H1 (cell line): ENCODE results near the gene BNIP5. TPM values are rescaled to one million over a fixed set of nuclear protein-coding genes. Genes with fewer than 3 reads are reported as not detected.

Experiments
- CTCF ChIA-PET: fragments of 300-600 bp; sonication (Branson Sonifier 250); formaldehyde crosslinking; loops from one replicate; lab custom pipeline; 2021; ENCODE audit not compliant: partially characterized antibody; lab: Charles Lee
- POLR2A ChIA-PET: fragments of 300-600 bp; sonication (Branson Sonifier 250); formaldehyde crosslinking; loops from one replicate; lab custom pipeline; 2021; ENCODE audit warnings: inconsistent platforms; ENCODE audit not compliant: partially characterized antibody; lab: Charles Lee
- DNase-seq, 2 experiments: peaks; one replicate each; pipeline versions ENCODE4 v3.0.0 to v3.0.0-alpha.2; 2010 to 2022; ENCODE audit warnings: low spot score in 2 of 2, low read depth in 1 of 2, mixed read lengths in 1 of 2
- FAIRE-seq: peaks from 2 replicates; lab custom pipeline; 2011; peaks lifted over from hg19 to GRCh38; lab: Jason Lieb, UNC
- H2AFZ ChIP-seq: 2 replicates; pipeline ENCODE4 v1.8.1; 2012; ENCODE audit warnings: low read length, inconsistent platforms
- H2AK5ac ChIP-seq: 2 replicates; pipeline ENCODE4 v1.6.1; 2013; ENCODE audit warnings: low read depth, low read length
- H2BK120ac ChIP-seq: replicated peaks from 2 replicates; pipeline ENCODE3; 2013; ENCODE audit warnings: low read depth, low read length, inconsistent platforms
- H2BK12ac ChIP-seq: 2 replicates; pipeline ENCODE4 v1.6.1; 2013; ENCODE audit warnings: low read depth, low read length
- H2BK15ac ChIP-seq: 2 replicates; pipeline ENCODE4 v1.6.1; 2013; ENCODE audit warnings: low read length
- H2BK20ac ChIP-seq: 2 replicates; pipeline ENCODE4 v1.6.1; 2013; ENCODE audit warnings: low read length
- H2BK5ac ChIP-seq: 2 replicates; pipeline ENCODE4 v1.6.1; 2013; ENCODE audit warnings: low read depth, low read length
- H3K14ac ChIP-seq: 2 replicates; pipeline ENCODE4 v1.6.1; 2013; ENCODE audit warnings: inconsistent platforms; ENCODE audit not compliant: insufficient read length
- H3K18ac ChIP-seq: 2 replicates; pipeline ENCODE4 v1.6.1; 2013; ENCODE audit warnings: low read length; ENCODE audit errors: extremely low read depth
- H3K23ac ChIP-seq: 2 replicates; pipeline ENCODE4 v1.6.1; 2013; ENCODE audit warnings: inconsistent platforms; ENCODE audit not compliant: insufficient read length
- H3K23me2 ChIP-seq: 2 replicates; pipeline ENCODE4 v1.6.1; 2013; ENCODE audit warnings: low read depth, low read length
- H3K27ac ChIP-seq: 2 replicates; pipeline ENCODE4 v1.6.1; 2011; ENCODE audit warnings: low read depth, low read length, inconsistent platforms
- H3K27me3 ChIP-seq, 4 experiments: replicated peaks in 1 of 4; 1 replicate in 1 of 4; 2 replicates in 3 of 4; pipeline versions ENCODE4 v1.6.1 to v1.8.1; 2011 to 2013; ENCODE audit warnings: low read length in 3 of 4, mild to moderate bottlenecking in 3 of 4, inconsistent platforms in 2 of 4, mixed read lengths in 2 of 4, moderate library complexity in 1 of 4; ENCODE audit not compliant: control insufficient read depth in 3 of 4, insufficient read depth in 3 of 4; ENCODE audit errors: extremely low read depth in 1 of 4
- H3K36me3 ChIP-seq, 4 experiments: 2 replicates each; pipeline versions ENCODE4 v1.6.1 to v1.8.1; 2011 to 2013; ENCODE audit warnings: mild to moderate bottlenecking in 4 of 4, low read length in 3 of 4, moderate library complexity in 2 of 4, control low read depth in 1 of 4, inconsistent platforms in 1 of 4; ENCODE audit not compliant: insufficient read depth in 4 of 4, control insufficient read depth in 2 of 4
- H3K4ac ChIP-seq: replicated peaks from 2 replicates; pipeline ENCODE3; 2013; ENCODE audit warnings: low read length, low read depth, mixed read lengths, inconsistent platforms; ENCODE audit not compliant: insufficient read length
- H3K4me1 ChIP-seq, 4 experiments: replicated peaks in 1 of 4; 1 replicate in 1 of 4; 2 replicates in 3 of 4; pipeline versions ENCODE4 v1.6.1 to v1.8.1; 2011 to 2013; ENCODE audit warnings: low read length in 3 of 4, inconsistent platforms in 2 of 4, mixed read lengths in 1 of 4; ENCODE audit not compliant: insufficient read depth in 4 of 4, control insufficient read depth in 3 of 4
- H3K4me2 ChIP-seq, 2 experiments: 2 replicates each; pipeline versions ENCODE4 v1.6.1 to v1.8.1; 2011 to 2013; ENCODE audit warnings: low read depth in 2 of 2, low read length in 2 of 2, control low read depth in 1 of 2, inconsistent platforms in 1 of 2, mild to moderate bottlenecking in 1 of 2; ENCODE audit not compliant: insufficient read depth in 1 of 2
- H3K4me3 ChIP-seq, 4 experiments: fragments of 200-600, 300-600 bp in 1 of 4; sonication (generic), shearing (Covaris generic), sonication (Bioruptor Twin) in 1 of 4; 2 replicates each; pipeline versions ENCODE4 v1.5.1 to v1.8.1; 2011 to 2016; ENCODE audit warnings: low read length in 4 of 4, low read depth in 3 of 4, control low read depth in 2 of 4, inconsistent platforms in 2 of 4, mild to moderate bottlenecking in 2 of 4, mixed read lengths in 1 of 4, moderate library complexity in 1 of 4; ENCODE audit not compliant: insufficient read depth in 2 of 4; ENCODE audit errors: extremely low read depth in 1 of 4
- H3K56ac ChIP-seq: replicated peaks from 2 replicates; pipeline ENCODE3; 2013; ENCODE audit warnings: low read depth, mild to moderate bottlenecking, mixed read lengths, low read length, inconsistent platforms; ENCODE audit not compliant: insufficient read length
- H3K79me1 ChIP-seq: 2 replicates; pipeline ENCODE4 v1.6.1; 2013; ENCODE audit warnings: low read depth, low read length, control low read depth
- H3K79me2 ChIP-seq, 2 experiments: 2 replicates each; pipeline versions ENCODE4 v1.6.1 to v1.8.1; 2012 to 2013; ENCODE audit warnings: low read length in 2 of 2, mild to moderate bottlenecking in 2 of 2, inconsistent platforms in 1 of 2; ENCODE audit not compliant: insufficient read depth in 2 of 2, control insufficient read depth in 1 of 2
- H3K9ac ChIP-seq, 4 experiments: replicated peaks in 1 of 4; 1 replicate in 1 of 4; 2 replicates in 3 of 4; pipeline versions ENCODE4 v1.6.1 to v1.8.1; 2011 to 2013; ENCODE audit warnings: low read depth in 3 of 4, low read length in 3 of 4, control low read depth in 2 of 4, mild to moderate bottlenecking in 2 of 4, moderate library complexity in 2 of 4, inconsistent platforms in 1 of 4; ENCODE audit errors: extremely low read depth in 1 of 4
- H3K9me3 ChIP-seq, 2 experiments: 2 replicates each; pipeline versions ENCODE4 v1.6.1 to v1.8.1; 2012 to 2013; ENCODE audit warnings: mild to moderate bottlenecking in 2 of 2, moderate library complexity in 2 of 2, control low read depth in 1 of 2, inconsistent platforms in 1 of 2, low read depth in 1 of 2, low read length in 1 of 2, mixed read lengths in 1 of 2; ENCODE audit not compliant: insufficient read depth in 2 of 2
- H4K20me1 ChIP-seq, 2 experiments: replicated peaks in 1 of 2; 2 replicates each; pipeline versions ENCODE3 to v1.8.1; 2011 to 2013; ENCODE audit warnings: inconsistent platforms in 2 of 2, low read length in 2 of 2, mild to moderate bottlenecking in 1 of 2; ENCODE audit not compliant: insufficient read depth in 2 of 2, control insufficient read depth in 1 of 2
- H4K5ac ChIP-seq: 2 replicates; pipeline ENCODE4 v1.6.1; 2013; ENCODE audit warnings: low read length, low read depth, mixed read lengths, inconsistent platforms; ENCODE audit not compliant: insufficient read length
- H4K8ac ChIP-seq: 2 replicates; pipeline ENCODE4 v1.8.0; 2013; ENCODE audit warnings: mild to moderate bottlenecking, moderate library complexity, low read length, inconsistent platforms; ENCODE audit not compliant: insufficient read depth; ENCODE audit errors: extremely low read depth
- H4K91ac ChIP-seq: replicated peaks from 2 replicates; pipeline ENCODE3; 2013; ENCODE audit warnings: low read length, mixed read lengths, inconsistent platforms; ENCODE audit not compliant: insufficient read length
- GABPA ChIP-seq: IDR thresholded peaks from 2 replicates; pipeline ENCODE4 v1.6.1; 2011; ENCODE audit warnings: mild to moderate bottlenecking, low read length, moderate library complexity, borderline replicate concordance; ENCODE audit not compliant: insufficient read depth
- JUND ChIP-seq: IDR thresholded peaks from 2 replicates; pipeline ENCODE4 v1.6.1; 2011; ENCODE audit warnings: mild to moderate bottlenecking, improper control_type of control experiment, low read length
- WGBS, 2 experiments: shearing (Covaris generic) in 1 of 2; methylation state at CpG; one replicate each; pipeline versions ENCODE4 v1.1.6 to v1.1.7; 2013 to 2015; ENCODE audit warnings: low lambda C conversion rate in 2 of 2, mixed read lengths in 2 of 2, inconsistent platforms in 1 of 2, low coverage in 1 of 2, missing lambda C conversion rate in 1 of 2; ENCODE audit not compliant: insufficient replicate concordance in 2 of 2, insufficient coverage in 1 of 2, insufficient read length in 1 of 2; ENCODE audit errors: extremely low coverage in 1 of 2, missing lambda C conversion rate in 1 of 2; 5-methylcytosine and 5-hydroxymethylcytosine counted together
- polyA plus RNA-seq, 7 experiments: library from polyadenylated mRNA; depleted of rRNA in 3 of 7; stranded (reverse) in 5 of 7; unstranded in 2 of 7; fragments of >200 nt in 5 of 7; fragments of 200-250 nt in 2 of 7; gene quantifications; 1 replicate in 5 of 7; 2 replicates in 1 of 7; 4 replicates in 1 of 7; pipeline versions ENCODE4 v1.2.1 to v1.2.3, GENCODE V29; 2011 to 2013; ENCODE audit warnings: missing spikeins in 2 of 7, mixed read lengths in 2 of 7
- total RNA-seq: library from RNA; stranded (reverse); fragmentation: NEBNext Ultra II Directional; extraction: Animal tissue kit (Norgen Biotek cat#: 25700); gene quantifications from 2 replicates; pipeline ENCODE4 v1.2.1, GENCODE V29; 2021

Gene BNIP5
- total and polyA plus RNA-seq, 2 of the 8 experiments (the other 6 are each of a cell fraction or from before 2014, with no cell fraction given): not detected

DNA sequence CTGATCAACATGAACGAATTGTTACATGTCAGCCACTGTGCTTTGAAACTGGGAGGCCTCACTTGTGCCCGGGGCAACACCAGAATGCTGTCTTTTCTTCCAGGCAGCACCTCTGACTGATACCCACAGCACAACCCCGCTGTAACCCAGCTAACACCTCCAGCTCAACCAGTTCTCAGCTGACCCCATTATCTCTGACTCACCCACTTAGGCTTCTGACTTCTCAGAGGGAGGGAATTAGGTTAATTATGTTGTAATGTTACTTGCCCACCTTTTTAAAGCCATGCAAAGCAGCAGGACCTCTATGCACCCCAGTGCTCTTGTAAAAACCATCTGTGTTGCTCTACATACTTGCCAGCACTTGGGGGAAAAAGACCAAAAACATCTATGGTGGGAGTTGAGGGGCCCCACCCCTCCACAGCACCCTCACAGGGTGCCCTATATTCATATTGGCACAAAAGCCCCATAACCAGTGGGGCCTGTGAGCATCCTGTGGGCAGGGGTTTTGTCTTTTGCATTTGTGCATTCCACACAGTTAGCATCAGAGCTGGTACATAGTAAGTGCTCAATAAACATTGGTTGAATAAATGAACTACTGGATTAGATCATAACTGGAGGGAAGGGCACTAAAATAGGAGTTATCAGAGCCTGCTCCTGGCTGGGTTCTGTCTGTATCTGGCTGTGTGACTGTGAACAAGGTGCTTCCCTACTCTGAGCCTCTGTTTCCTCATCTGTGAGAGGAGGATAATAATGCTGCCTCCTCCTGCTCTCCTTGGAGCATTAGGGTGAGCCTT is 22.3 kb downstream of the BNIP5 start:
- no peak overlapping the region for H2BK5ac ChIP-seq
- H3K23ac ChIP-seq: no peak overlapping the region
- no peak overlapping the region for H2BK12ac ChIP-seq
- H3K36me3 ChIP-seq: no peaks in the 10 kb centered on the region
- no peak overlapping the region for H2AFZ ChIP-seq
- peaks cover 0 to 3% (median under 1%) of the 10 kb centered on the region in 4 experiments; a peak in 2 of 7 replicates for H3K4me1 ChIP-seq
- ChIA-PET POLR2A (no interaction called here), CTCF (interaction anchor here (0.9 to 14.2 kb wide), 2 partner anchors 11 to 46 kb away, joined by 4 to 137 read pairs; no protein-coding TSS in a partner anchor)
- H3K9me3 ChIP-seq: no peaks in the 10 kb centered on the region
- no peak overlapping the region for H3K27ac ChIP-seq
- no peak overlapping the region for H3K4me3 ChIP-seq
- DNase-seq (peak in 1 of 2 experiments; percentile 31), FAIRE-seq (no peak)
- H3K27me3 ChIP-seq: no peaks in the 10 kb centered on the region
- no peak overlapping the region for H2BK120ac ChIP-seq
- peak overlapping the region; percentile 26; the same call in 1 of the 2 replicates for H3K18ac ChIP-seq
- H3K56ac ChIP-seq: no peak overlapping the region
- H3K4me2 ChIP-seq: no peak overlapping the region
- WGBS, 2 experiments: 56% methylated on average over 3 of the region's 3 CpGs; no CpG with 5 or more reads in 1 of the 2 experiments
- H4K20me1 ChIP-seq: no peaks in the 10 kb centered on the region
- H3K4ac ChIP-seq: no peak overlapping the region
- H4K8ac ChIP-seq: no peak overlapping the region
- no peak overlapping the region for H2BK20ac ChIP-seq
- H2AK5ac ChIP-seq: no peak overlapping the region
- no peak overlapping the region for H2BK15ac ChIP-seq
- H3K14ac ChIP-seq: no peak overlapping the region
- TF ChIP-seq JUND (peak; percentile 50; the same call in 1 of the 2 replicates), GABPA (no peak)
- H3K79me2 ChIP-seq: no peaks in the 10 kb centered on the region
- no peaks in the 10 kb centered on the region for H3K79me1 ChIP-seq
- H4K91ac ChIP-seq: no peak overlapping the region
- no peak overlapping the region for H3K9ac ChIP-seq
- no peaks in the 10 kb centered on the region for H3K23me2 ChIP-seq
- no peak overlapping the region for H4K5ac ChIP-seq
